Mononuclear cell (primary cell): ENCODE measurements around the gene SYCE3. TPM values are rescaled to one million over a fixed set of nuclear protein-coding genes. Genes with fewer than 3 reads are reported as not detected.

Experiments used
- H3K27me3 ChIP-seq: 2 replicates; pipeline ENCODE4 v1.6.0; 2011; ENCODE audit warnings: low read length, control low read depth; ENCODE audit not compliant: insufficient read depth
- H3K4me1 ChIP-seq: 2 replicates; pipeline ENCODE4 v1.5.1; 2011; ENCODE audit warnings: mild to moderate bottlenecking, low read length, control low read depth; ENCODE audit not compliant: insufficient read depth
- H3K4me3 ChIP-seq: 2 replicates; pipeline ENCODE4 v1.5.1; 2011; ENCODE audit warnings: mild to moderate bottlenecking, low read length, moderate library complexity
- H3K9me3 ChIP-seq: 2 replicates; pipeline ENCODE4 v1.5.1; 2011; ENCODE audit warnings: low read depth, mild to moderate bottlenecking, control low read depth, low read length
- total RNA-seq: library from RNA; depleted of rRNA; stranded (reverse); fragments of >200 nt; gene quantifications from one replicate; pipeline ENCODE4 v1.2.3, GENCODE V29; 2012

SYCE3 gene
- total RNA-seq, 1 donor = not detected

DNA sequence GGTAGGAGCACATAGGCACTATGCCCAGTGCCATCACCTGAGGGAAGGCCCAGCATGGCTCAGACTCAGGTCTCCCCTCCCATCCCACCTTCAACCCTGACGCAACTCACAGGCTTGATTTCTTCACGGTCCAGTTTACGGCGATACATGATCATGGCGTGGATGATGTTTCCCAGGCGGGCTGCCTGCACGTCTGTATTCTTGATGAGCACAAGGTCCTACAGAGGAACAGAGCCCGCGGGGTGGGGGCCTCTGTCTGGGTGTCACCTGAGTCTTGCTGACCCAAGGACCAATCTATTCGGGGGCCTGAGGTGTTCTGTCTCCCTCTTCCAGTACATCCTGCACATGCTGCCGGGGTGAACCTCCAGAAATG lies 11.7 kb upstream of the SYCE3 start:
- Histone ChIP-seq H3K4me3 (no peak overlapping the region), H3K9me3 (no peaks in the 10 kb centered on the region), H3K27me3 (no peaks in the 10 kb centered on the region), H3K4me1 (peaks cover 7% of the 10 kb centered on the region)

DNA sequence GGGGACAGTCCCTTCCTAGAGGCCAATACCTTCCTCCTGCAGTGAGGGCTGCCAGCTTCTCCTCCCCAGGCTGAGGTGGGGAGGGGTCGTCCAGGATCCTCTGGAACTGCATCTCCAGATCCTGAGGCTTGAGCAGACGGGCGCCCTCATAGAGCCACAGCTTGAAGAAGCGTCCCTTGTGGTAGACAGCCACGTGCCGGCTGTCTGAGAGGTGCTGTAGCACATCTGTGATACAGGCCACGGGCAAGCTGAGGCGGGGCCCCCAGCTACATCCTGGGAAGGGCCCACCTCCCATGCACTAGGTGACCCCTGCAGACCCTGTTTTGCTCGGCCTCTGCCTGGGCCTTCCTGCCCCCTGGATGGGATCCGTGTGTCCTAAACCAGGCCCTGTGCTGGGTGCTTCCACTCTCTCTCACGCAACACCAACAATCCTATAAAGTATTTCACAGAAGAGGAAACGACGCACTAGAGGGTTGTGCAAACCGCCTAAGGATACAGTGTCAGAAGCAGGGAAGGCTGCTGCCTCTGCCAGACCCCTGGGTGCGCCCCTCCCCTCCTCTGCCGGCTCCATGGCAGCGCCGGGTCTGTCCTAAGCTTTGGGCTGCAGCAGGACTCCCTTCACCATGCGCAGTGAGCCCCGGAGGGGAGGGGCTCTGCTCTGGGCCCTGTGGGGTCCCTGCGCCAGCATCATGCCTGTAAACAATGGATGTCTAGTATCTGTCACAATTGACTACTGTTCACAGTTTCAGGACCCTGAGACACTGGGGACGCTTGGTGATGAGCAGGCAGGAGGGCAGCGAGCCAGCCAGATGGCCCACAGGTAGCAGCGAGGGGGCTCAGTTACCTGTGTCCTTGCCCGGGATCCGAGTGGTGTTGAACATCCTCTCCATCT lies 11.0 kb upstream of the SYCE3 start:
- Histone ChIP-seq H3K4me3 (no peak overlapping the region), H3K9me3 (no peaks in the 10 kb centered on the region), H3K4me1 (peaks cover 6% of the 10 kb centered on the region), H3K27me3 (no peaks in the 10 kb centered on the region)

DNA sequence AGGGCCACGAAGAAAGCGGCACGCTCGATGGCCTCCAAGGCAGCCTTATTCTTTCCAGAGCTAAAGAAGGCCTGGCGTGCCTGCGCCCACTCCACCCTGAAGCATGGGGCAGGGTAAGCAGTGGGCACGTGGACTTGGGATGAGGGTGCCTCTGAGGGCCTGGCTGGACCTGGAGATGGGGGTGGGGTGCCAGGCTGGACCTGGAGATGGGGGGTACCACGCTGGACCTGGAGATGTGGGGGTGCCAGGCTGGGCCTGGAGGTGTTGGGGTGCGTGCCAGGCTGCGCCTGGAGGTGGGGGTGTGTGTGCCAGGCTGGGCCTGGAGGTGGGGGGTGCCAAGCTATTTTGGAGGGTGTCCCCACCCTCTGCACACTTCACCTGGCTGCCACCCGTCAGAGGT lies 10.2 kb upstream of the SYCE3 start:
- no peaks in the 10 kb centered on the region for H3K9me3 ChIP-seq
- H3K4me3 ChIP-seq = no peak overlapping the region
- H3K27me3 ChIP-seq = no peaks in the 10 kb centered on the region
- H3K4me1 ChIP-seq = no peaks in the 10 kb centered on the region

DNA sequence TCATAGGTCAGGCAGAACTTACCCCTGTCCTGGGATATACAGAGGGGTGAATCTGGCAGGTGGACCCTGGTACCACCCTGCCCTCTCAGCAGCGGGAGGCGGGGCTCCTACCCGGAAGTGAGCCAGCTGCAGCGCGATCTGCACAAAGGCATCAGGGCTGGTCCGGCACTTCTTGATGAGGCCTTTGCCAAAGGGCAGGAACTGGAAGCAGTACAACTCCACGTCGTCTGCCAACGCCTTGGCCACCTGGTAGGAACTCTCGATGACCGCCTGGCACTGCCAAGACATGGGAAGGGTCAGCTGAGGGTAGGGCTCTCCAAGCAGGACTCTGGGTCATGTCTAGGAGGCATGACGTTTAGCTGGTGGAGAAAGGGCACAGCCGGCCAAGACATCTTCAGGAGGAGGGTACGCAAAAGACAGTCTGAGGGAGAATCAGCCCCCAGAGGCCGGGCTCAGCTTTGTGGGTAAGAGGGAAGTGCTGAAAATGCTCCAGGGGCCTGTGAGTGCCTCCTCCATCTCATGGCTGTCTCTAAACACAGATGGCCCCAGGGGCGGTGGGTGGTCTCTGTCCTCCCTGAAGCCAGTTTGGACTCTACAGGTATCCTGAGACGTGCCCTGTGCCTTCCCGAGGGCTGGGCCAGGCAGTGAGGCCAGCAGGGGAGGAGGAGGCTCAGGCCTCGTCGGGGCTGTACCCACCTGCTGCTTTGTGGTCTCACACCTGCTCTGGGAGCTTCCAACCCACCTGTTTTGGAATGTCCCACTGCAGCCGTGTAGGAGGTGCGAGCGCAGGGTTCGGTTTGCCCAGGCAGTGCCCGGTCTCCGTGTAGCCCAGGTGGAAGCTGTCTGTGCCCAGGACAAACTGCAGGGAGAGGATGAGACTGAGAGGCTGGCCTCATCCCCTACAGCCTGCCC lies 8.8 kb upstream of the SYCE3 start:
- no peaks in the 10 kb centered on the region for H3K4me1 ChIP-seq
- no peaks in the 10 kb centered on the region for H3K27me3 ChIP-seq
- no peak overlapping the region for H3K4me3 ChIP-seq
- H3K9me3 ChIP-seq = no peaks in the 10 kb centered on the region

DNA sequence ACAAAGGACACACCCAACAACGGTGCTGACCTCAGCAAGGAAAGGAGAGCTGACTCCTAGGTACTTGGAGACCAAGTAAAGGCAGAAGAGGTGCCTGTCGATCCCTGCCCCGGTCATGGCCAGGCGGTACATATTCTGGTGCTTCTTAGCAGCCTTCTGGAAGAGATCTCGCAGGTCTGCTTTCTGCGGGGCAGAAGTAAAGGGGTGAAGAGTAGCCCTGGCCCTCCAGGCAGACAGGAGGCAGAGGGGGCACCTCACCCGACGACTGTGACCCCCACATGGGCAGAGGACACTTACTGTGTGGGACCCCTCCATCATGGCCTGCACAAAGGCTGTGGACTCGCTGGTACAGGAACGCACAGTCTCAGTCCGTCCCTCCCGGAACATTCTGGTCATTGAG lies 8.1 kb upstream of the SYCE3 start:
- Histone ChIP-seq H3K4me3 (no peak overlapping the region), H3K9me3 (no peaks in the 10 kb centered on the region), H3K4me1 (no peaks in the 10 kb centered on the region), H3K27me3 (no peaks in the 10 kb centered on the region)

DNA sequence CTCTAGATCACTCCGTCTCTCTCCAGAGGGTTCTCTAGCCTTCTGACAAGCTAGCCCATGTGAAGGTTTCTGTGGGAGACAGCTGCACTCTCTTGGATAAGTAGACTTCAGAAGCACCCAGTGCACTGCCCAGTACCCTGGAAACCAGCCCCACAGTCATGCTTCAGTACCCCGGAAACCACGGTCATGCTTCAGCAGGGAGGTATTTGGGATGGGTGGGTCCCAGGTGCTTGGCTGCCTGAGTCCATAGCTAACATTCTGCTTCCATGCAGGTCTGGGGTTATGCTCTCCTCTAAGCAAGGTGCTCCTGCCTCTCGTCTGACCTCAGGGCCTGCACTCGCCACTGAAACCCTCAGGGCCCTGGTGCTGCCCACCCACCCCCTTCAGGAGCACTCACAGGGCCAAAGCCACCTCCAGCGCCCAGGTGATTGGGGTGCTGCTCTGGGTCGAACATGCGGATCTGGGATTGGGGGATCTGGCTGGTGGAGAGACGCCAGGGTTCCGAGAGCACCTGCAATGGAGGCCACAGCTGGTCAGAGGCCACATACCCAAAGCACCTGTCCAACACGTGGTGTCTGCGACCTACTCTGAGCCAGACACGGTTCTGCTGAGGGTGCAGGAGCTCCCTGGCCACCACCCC lies 7.3 kb upstream of the SYCE3 start:
- Histone ChIP-seq H3K27me3 (no peaks in the 10 kb centered on the region), H3K4me3 (no peak overlapping the region), H3K9me3 (no peaks in the 10 kb centered on the region), H3K4me1 (no peaks in the 10 kb centered on the region)

DNA sequence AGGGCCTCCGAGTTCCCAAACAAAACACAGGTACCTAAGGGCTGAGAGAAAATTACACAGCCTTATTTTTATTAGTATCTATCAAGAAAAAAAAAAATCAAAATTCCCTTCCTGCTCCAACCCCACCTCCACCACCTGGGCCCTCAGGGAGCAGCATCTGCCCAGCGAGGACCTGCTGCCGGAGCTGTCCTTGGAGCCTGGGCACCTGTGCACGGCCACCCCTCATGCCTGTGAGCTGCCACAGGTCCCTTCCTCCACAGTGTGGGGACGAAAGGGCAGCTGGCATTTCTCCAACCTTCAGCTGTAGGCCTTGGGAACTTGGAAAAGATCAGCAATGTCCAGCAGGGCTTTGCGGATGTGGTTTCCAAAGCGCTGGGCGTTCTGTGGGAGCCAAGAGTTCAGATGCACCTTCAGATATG lies 6.3 kb upstream of the SYCE3 start:
- Histone ChIP-seq H3K27me3 (no peaks in the 10 kb centered on the region), H3K4me3 (no peak overlapping the region), H3K4me1 (no peaks in the 10 kb centered on the region), H3K9me3 (no peaks in the 10 kb centered on the region)

DNA sequence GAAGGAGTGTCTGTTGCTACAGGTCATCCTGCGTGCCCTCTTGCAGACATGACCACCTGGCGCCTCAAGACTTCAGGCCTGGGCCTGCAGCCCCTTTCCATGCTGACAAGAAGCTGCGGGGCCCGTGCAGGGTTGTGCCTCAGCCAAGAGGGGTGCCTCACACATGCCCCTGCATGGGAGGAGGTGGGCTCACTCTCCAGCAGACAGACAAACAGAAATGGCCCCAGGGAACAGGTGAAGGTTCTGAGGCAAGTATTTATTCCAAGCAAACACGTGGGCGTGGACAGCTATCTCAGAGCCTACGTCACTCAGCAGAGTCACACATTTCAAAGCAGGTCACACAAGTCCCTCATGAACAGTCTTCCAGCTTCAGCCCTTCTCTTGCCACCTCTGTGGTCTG lies 5.9 kb upstream of the SYCE3 start:
- peaks cover 2% of the 10 kb centered on the region for H3K4me1 ChIP-seq

DNA sequence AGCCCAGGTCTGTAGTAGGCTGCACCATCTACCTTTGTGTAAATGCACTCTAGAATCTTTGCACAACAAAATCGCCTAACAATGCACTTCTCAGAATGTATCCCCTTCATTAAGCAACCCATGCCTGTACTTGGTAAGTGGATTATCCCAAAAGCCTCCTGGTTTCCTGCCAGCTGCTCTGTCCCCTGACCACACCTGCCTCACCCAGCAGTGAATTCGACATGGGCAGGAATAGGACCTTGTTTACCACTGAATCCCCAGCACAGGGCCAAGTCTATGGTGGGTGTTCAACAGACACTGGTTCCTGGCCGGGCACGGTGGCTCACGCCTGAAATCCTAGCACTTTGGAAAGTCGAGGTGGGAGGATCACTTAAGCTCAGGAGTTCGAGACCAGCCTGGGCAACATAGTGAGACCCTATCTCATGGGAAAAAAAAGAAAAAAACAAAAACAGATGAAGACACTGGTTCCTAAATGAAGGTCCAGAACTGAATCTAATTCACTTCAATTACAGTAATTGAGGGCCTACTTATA lies 5.1 kb upstream of the SYCE3 start:
- no peaks in the 10 kb centered on the region for H3K27me3 ChIP-seq

More for the DNA sequence above, 5.9 kb upstream of the SYCE3 start:
- no peaks in the 10 kb centered on the region for H3K9me3 ChIP-seq
- no peak overlapping the region for H3K4me3 ChIP-seq
- no peaks in the 10 kb centered on the region for H3K27me3 ChIP-seq

DNA sequence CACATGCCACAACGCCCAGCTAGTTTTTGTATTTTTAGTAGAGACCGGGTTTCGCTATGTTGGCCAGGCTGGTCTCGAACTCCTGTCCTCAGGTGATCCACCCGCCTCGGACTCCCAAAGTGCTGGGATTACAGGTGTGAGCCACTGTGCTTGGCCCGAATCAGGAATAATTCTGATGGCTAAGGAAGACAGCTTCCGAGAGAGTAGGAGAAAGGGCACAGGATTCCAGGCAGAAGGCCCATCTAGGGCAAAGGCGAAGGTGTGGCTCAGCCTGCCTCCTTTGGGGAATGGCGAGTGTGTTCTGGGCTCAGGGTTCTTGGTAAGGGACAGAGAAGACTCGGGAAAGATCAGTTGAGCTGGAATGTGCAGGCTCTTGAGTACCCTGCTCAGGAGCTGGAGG lies 1.6 kb upstream of the SYCE3 start:
- Histone ChIP-seq H3K4me3 (no peak overlapping the region), H3K27me3 (no peaks in the 10 kb centered on the region), H3K9me3 (no peaks in the 10 kb centered on the region), H3K4me1 (peaks cover 13% of the 10 kb centered on the region)

More for the DNA sequence above, 5.1 kb upstream of the SYCE3 start:
- Histone ChIP-seq H3K9me3 (no peaks in the 10 kb centered on the region), H3K4me3 (no peak overlapping the region), H3K4me1 (peaks cover 10% of the 10 kb centered on the region)

DNA sequence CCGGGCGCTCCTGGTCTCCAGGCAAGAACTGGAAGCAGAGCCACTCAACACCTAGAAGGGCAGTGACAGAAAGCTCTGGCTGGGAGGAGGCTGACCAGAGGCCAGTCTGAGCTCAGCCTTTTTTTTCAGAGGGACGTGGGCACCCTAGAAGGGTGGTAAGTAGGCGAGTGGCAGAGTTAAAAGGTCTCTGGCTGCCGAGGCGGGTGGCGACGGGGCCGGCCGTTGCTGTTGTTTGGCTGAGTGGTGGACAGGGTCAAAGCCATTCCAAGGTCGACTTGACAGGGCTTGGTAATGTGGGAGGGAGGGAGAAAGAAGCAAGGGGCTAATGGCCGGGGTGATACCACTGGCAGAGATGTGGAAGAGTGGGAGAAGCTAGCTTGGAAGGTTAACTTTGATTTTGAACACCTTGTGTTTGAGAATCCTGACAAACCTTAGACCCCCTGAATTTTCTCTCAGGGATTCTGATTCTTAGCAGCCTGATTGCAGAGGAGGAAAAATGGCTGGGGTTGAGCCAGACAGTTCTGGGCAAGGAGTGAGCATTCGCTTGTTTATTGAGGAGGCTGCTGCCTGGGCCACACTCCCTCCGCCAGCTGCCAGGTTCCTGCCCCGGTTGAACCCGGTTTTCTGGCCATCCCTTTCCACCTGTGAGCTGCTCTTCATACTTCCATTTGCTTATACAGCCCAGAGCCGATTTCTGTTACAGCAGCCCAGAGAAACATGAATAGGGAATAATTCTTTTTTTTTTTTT lies 868 bp upstream of the SYCE3 start:
- H3K4me3 ChIP-seq = peak overlapping the region; percentile 58
- H3K9me3 ChIP-seq = no peaks in the 10 kb centered on the region
- H3K27me3 ChIP-seq = no peaks in the 10 kb centered on the region
- peaks cover 13% of the 10 kb centered on the region for H3K4me1 ChIP-seq

DNA sequence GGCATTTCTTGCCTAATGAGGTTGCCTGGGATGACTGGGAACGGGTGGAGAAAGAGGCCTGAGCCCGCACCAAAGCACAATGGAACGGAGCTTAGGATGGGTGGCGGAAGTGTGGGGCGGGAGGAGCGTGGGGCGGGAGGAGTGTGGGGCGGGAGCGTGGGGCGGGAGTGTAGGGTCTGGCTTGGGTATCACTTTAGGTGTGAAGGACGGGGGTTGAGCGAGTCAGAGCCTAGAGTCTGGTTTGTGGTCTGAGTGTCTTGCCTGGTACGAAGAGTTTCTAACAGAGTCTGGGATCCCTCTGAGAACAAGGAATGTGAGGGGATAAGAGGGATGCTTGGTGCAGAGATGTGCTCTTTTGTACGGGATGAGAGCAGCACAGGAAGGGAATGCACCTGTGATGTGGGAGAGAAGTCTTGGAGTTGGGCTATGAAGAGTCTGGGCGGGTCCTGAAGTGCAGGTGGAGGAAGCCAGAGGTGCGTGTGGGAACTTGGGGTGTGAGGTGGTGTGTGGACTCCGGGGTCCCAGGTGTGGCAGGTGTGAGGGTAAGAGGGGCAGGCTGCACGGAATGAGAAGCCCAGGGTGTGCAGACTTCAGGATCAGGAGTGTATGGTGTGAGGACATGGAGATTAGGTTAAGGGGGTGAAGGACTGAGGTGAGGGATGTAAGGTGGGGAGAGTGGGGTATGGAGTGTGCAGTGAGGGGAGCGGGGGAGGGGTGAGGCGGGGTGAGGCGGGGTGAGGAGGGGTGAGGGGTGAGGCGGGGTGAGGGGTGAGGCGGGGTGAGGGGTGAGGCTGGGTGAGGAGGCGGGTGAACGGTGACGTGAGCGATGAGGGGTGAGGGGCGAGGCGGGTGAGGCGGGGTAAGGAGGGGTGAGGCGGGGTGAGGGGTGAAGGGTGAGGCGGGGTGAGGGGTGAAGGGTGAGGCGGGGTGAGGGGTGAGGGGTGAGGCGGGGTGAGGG lies 1.0 kb downstream of the SYCE3 start:
- no peaks in the 10 kb centered on the region for H3K9me3 ChIP-seq
- H3K4me3 ChIP-seq = no peak overlapping the region

DNA sequence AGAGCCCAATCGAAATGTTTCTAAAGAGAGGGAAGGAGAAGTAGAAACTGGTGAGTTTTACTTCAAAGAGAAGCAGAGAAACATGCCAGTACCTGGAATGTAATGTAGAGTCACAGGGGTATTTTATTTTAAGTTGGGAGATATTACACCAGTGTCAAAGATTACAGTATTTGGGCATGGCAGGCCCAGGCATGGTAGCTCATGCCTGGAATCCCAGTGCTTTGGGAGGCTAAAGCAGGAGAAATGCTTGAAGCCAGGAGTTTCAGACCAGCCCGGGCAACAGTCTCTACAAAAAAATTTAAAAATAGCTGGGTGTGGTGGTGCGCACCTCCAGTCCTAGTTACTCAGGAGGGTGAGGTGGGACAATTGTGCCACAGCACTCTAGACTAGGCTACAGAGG lies 2.7 kb downstream of the SYCE3 start:
- Histone ChIP-seq H3K4me1 (peaks cover 13% of the 10 kb centered on the region), H3K4me3 (no peak overlapping the region), H3K27me3 (no peaks in the 10 kb centered on the region), H3K9me3 (no peaks in the 10 kb centered on the region)

More for the DNA sequence above, 1.0 kb downstream of the SYCE3 start:
- Histone ChIP-seq H3K27me3 (no peaks in the 10 kb centered on the region), H3K4me1 (peaks cover 13% of the 10 kb centered on the region)
